K562 (cell line): ENCODE results near the gene HOXB3. TPM values are rescaled to one million over a fixed set of nuclear protein-coding genes. Genes with fewer than 3 reads are reported as not detected.

Source experiments
- ATAC-seq: fragments of 200-7000 bp; cut with Tn5 transposase; 3 replicates; pipeline ENCODE4 v1.9.1; 2020; ENCODE audit warnings: moderate library complexity
- BruUV-seq: library from RNA; stranded (reverse); fragments of 400-500 nt; replicated peaks from 2 replicates; lab custom pipeline; 2021; lab: Mats Ljungman, UMichigan
- CTCF ChIA-PET: fragments of 300-600 bp; formaldehyde crosslinking; extraction: SDS; loops from one replicate; lab custom pipeline; 2021; ENCODE audit warnings: low intra/inter-chr PET ratio; lab: Yijun Ruan, JAX
- POLR2A ChIA-PET: fragments of 300-600, 350-650 bp; sonication (Branson Sonifier 250); formaldehyde crosslinking; extraction: SDS; loops from one replicate; lab custom pipeline; 2021; ENCODE audit warnings: antibody characterized with exemption, inconsistent platforms; lab: Yijun Ruan, JAX
- DNase-seq, 4 experiments: peaks; one replicate each; pipeline versions ENCODE4 v3.0.0 to v3.0.0-alpha.2; 2011 to 2018; ENCODE audit warnings: low spot score in 3 of 4, mixed read lengths in 3 of 4; ENCODE audit errors: extremely low read depth in 1 of 4
- FAIRE-seq: peaks from 2 replicates; lab custom pipeline; 2011; peaks lifted over from hg19 to GRCh38; lab: Jason Lieb, UNC
- H2AFZ ChIP-seq: 2 replicates; pipeline ENCODE4 v1.6.0; 2011; ENCODE audit warnings: low read depth, low read length, control low read depth, inconsistent platforms
- H3K27ac ChIP-seq: fragments of 200-600 bp; 3 replicates; pipeline ENCODE4 v1.8.0; 2011; ENCODE audit warnings: low read depth, mild to moderate bottlenecking, control low read depth, inconsistent platforms, low read length, moderate library complexity, mixed read lengths; ENCODE audit errors: extremely low read depth
- H3K27me3 ChIP-seq, 2 experiments: fragments of 300-600 bp in 1 of 2; 2 replicates in 1 of 2; 3 replicates in 1 of 2; pipeline versions ENCODE4 v1.6.0 to v1.8.0; 2011; ENCODE audit warnings: inconsistent platforms in 2 of 2, low read length in 2 of 2, mild to moderate bottlenecking in 1 of 2, mixed read lengths in 1 of 2, moderate library complexity in 1 of 2; ENCODE audit not compliant: control insufficient read depth in 2 of 2, insufficient read depth in 2 of 2
- H3K36me3 ChIP-seq: fragments of 300-600 bp; 3 replicates; pipeline ENCODE4 v1.8.0; 2011; ENCODE audit warnings: mild to moderate bottlenecking, low read length, inconsistent platforms; ENCODE audit not compliant: control insufficient read depth, insufficient read depth
- H3K4me1 ChIP-seq, 2 experiments: fragments of 200-600 bp in 1 of 2; replicated peaks in 1 of 2; 2 replicates in 1 of 2; 3 replicates in 1 of 2; pipeline versions ENCODE4 v1.5.1 to v1.8.0; 2011; ENCODE audit warnings: inconsistent platforms in 2 of 2, low read length in 2 of 2, mild to moderate bottlenecking in 1 of 2, mixed read lengths in 1 of 2, moderate library complexity in 1 of 2; ENCODE audit not compliant: control insufficient read depth in 2 of 2, insufficient read depth in 2 of 2
- H3K4me2 ChIP-seq: 2 replicates; pipeline ENCODE4 v1.6.1; 2011; ENCODE audit warnings: low read length, control low read depth, inconsistent platforms, mixed read lengths; ENCODE audit not compliant: insufficient read depth
- H3K4me3 ChIP-seq: fragments of 200-600 bp; sonication (generic), shearing (Covaris generic); 2 replicates; pipeline ENCODE4 v1.5.1; 2016; ENCODE audit warnings: control low read depth, inconsistent platforms
- H3K79me2 ChIP-seq: fragments of 200-600 bp; 3 replicates; pipeline ENCODE4 v1.8.0; 2011; ENCODE audit warnings: low read length, inconsistent platforms; ENCODE audit not compliant: control insufficient read depth, insufficient read depth
- H3K9ac ChIP-seq, 2 experiments: 2 replicates each; pipeline versions ENCODE4 v1.6.0 to v1.6.1; 2011; ENCODE audit warnings: low read depth in 2 of 2, low read length in 2 of 2, control low read depth in 1 of 2, inconsistent platforms in 1 of 2, mild to moderate bottlenecking in 1 of 2, mixed read lengths in 1 of 2; ENCODE audit not compliant: insufficient read depth in 1 of 2
- H3K9me1 ChIP-seq: one replicate; pipeline ENCODE4 v1.6.0; 2011; ENCODE audit warnings: inconsistent platforms, mild to moderate bottlenecking, low read length, moderate library complexity; ENCODE audit not compliant: control insufficient read depth, insufficient read depth
- H3K9me3 ChIP-seq: replicated peaks from 2 replicates; pipeline ENCODE4 v1.5.1; 2011; ENCODE audit warnings: low read depth, low read length, inconsistent platforms; ENCODE audit not compliant: control insufficient read depth, insufficient read depth
- H4K20me1 ChIP-seq: replicated peaks from 2 replicates; pipeline ENCODE4 v1.6.1; 2011; ENCODE audit warnings: low read length, inconsistent platforms, mixed read lengths; ENCODE audit not compliant: control insufficient read depth, insufficient read depth
- BRF1 ChIP-seq: IDR thresholded peaks from 3 replicates; pipeline ENCODE4 v1.6.1; 2011; ENCODE audit warnings: borderline replicate concordance, mild to moderate bottlenecking; ENCODE audit not compliant: insufficient read length; ENCODE audit errors: extremely low read depth
- GATAD2B ChIP-seq: fragments of 450-650 bp; IDR thresholded peaks from 2 replicates; pipeline ENCODE4 v1.6.1; 2017; ENCODE audit warnings: mild to moderate bottlenecking, borderline replicate concordance
- HIVEP1 ChIP-seq: fragments of 250-450 bp; sonication (Bioruptor Pico); IDR thresholded peaks from 2 replicates; pipeline ENCODE4 v1.4.0; 2020; ENCODE audit warnings: mild to moderate bottlenecking
- HMG20A ChIP-seq: fragments of 450-650 bp; formaldehyde crosslinking; conservative IDR thresholded peaks from 2 replicates; pipeline ENCODE4 v1.4.0; 2020; ENCODE audit warnings: mild to moderate bottlenecking, mixed read lengths
- MEIS2 ChIP-seq: fragments of 450-650 bp; IDR thresholded peaks from 2 replicates; pipeline ENCODE4 v1.6.1; 2014; ENCODE audit warnings: mild to moderate bottlenecking; ENCODE audit not compliant: partially characterized antibody
- MYNN ChIP-seq, 2 experiments: sonication (generic); formaldehyde crosslinking in 1 of 2; IDR thresholded peaks; 2 replicates each; pipeline versions ENCODE4 v1.5.0 to v1.6.1; 2016 to 2020; ENCODE audit warnings: antibody characterized with exemption in 1 of 2, missing genetic modification reagents in 1 of 2
- OTX1 ChIP-seq: fragments of 450-650 bp; formaldehyde crosslinking; IDR thresholded peaks from 2 replicates; pipeline ENCODE4 v1.4.0; 2022; ENCODE audit warnings: mild to moderate bottlenecking
- RBM34 ChIP-seq: fragments of 200-400 bp; formaldehyde crosslinking; IDR thresholded peaks from 2 replicates; pipeline ENCODE4 v1.6.1; 2018; ENCODE audit warnings: low read length, borderline replicate concordance; ENCODE audit not compliant: insufficient read depth
- TEAD4 ChIP-seq, 2 experiments: sonication (generic) in 1 of 2; formaldehyde crosslinking in 1 of 2; IDR thresholded peaks; 2 replicates each; pipeline versions ENCODE4 v1.6.1 to v1.8.0; 2012 to 2022; ENCODE audit warnings: borderline replicate concordance in 1 of 2, inconsistent platforms in 1 of 2, low read length in 1 of 2, mild to moderate bottlenecking in 1 of 2, missing genetic modification reagents in 1 of 2
- ZNF282 ChIP-seq: sonication (generic); formaldehyde crosslinking; IDR thresholded peaks from 2 replicates; pipeline ENCODE4 v1.8.1; 2023; ENCODE audit warnings: missing genetic modification reagents
- ZNF586 ChIP-seq: fragments of 450-650 bp; formaldehyde crosslinking; conservative IDR thresholded peaks from 2 replicates; pipeline ENCODE4 v1.4.0; 2020; ENCODE audit warnings: mild to moderate bottlenecking, moderate library complexity
- ZNF778 ChIP-seq: fragments of 450-650 bp; formaldehyde crosslinking; IDR thresholded peaks from 2 replicates; pipeline ENCODE4 v1.4.0; 2020; ENCODE audit warnings: mild to moderate bottlenecking, moderate library complexity
- WGBS: fragments of 100-300 bp; shearing (Covaris generic); methylation state at CpG from one replicate; pipeline ENCODE4 v1.1.6; 2016; ENCODE audit warnings: low coverage, mixed read lengths; ENCODE audit not compliant: insufficient coverage; ENCODE audit errors: missing lambda C conversion rate; 5-methylcytosine and 5-hydroxymethylcytosine counted together
- in situ Hi-C: fragments of 300-500 bp; cut with MboI; formaldehyde crosslinking; loops from 4 replicates; pipeline ENCODE4 v1.15.0; 2018; ENCODE audit warnings: inconsistent platforms, mixed read lengths
- intact Hi-C: fragments of 100-400 bp; cut with micrococcal nuclease; formaldehyde crosslinking; loops from 2 replicates; pipeline ENCODE4 v1.14.2; 2022
- polyA plus RNA-seq, 8 experiments: library from polyadenylated mRNA; depleted of rRNA in 4 of 8; stranded (reverse) in 5 of 8; unstranded in 3 of 8; fragments of >200 nt; fragmentation: Nextera tagmentation in 2 of 8; fragmentation: Illumina TruSeq in 1 of 8; extraction: Ambion mirVana in 2 of 8; extraction: Trizol in 1 of 8; gene quantifications; 2 replicates each; pipeline versions ENCODE4 v1.2.1 to v1.2.3, GENCODE V29; 2011 to 2014; ENCODE audit warnings: inconsistent platforms in 1 of 8, missing spikeins in 1 of 8
- total RNA-seq, 7 experiments: library from RNA; depleted of rRNA in 6 of 7; stranded (reverse); fragments of >200 nt in 6 of 7; fragmentation: Illumina TruSeq in 2 of 7; extraction: Trizol in 2 of 7; gene quantifications; 2 replicates each; pipeline versions ENCODE4 v1.2.1 to v1.2.3, GENCODE V29; 2011 to 2021; ENCODE audit warnings: low replicate concordance in 1 of 7
- TF ChIP-seq, protein P1 (sequence below), 2 experiments: IDR thresholded peaks in 1 of 2; conservative IDR thresholded peaks in 1 of 2; 2 replicates each; pipeline ENCODE4 v1.6.1; 2016; ENCODE audit warnings: low read depth in 2 of 2, mild to moderate bottlenecking in 1 of 2, missing compliant biosample characterization in 1 of 2, missing genetic modification characterization in 1 of 2, moderate library complexity in 1 of 2
- TF ChIP-seq, protein P2 (sequence below): fragments of 250-450 bp; sonication (Bioruptor Pico); IDR thresholded peaks from 2 replicates; pipeline ENCODE4 v1.6.1; 2021; ENCODE audit warnings: mild to moderate bottlenecking
- TF ChIP-seq, protein P3 (sequence below): sonication (generic); formaldehyde crosslinking; IDR thresholded peaks from 2 replicates; pipeline ENCODE4 v1.8.1; 2023; ENCODE audit warnings: mild to moderate bottlenecking, missing genetic modification reagents
- TF ChIP-seq, protein P4 (sequence below): fragments of 250-450 bp; sonication (Bioruptor Pico); IDR thresholded peaks from 2 replicates; pipeline ENCODE4 v1.4.0; 2020; ENCODE audit warnings: borderline replicate concordance

Gene HOXB3
- total and polyA plus RNA-seq, 9 of the 15 experiments (the other 6 are each of a cell fraction or from before 2014, with no cell fraction given): 2.4 to 41.3 (median 20.2) TPM

DNA sequence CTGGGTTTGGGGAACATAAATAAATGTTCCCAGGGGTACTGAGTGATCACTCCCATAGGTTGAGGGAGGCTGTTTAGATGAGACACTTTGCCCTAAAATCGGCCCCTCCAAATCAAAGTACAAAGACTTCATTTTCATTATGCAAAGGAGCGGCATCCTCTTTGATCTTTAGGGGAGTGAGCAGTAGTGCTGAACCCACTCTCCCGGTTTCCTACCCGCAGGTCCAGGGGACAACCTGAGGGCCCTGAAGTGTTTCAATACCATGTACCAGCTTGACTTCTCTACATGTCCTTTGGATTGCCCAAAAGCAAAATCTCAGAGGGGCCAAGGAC lies 11.1 kb upstream of the HOXB3 start:
- CTCF ChIA-PET: no interaction called here
- ATAC-seq (no peak), FAIRE-seq (no peak), DNase-seq (no peak)
- no peak overlapping the region for H3K27ac ChIP-seq
- no peaks in the 10 kb centered on the region for H3K9me1 ChIP-seq
- H3K79me2 ChIP-seq: peaks cover 62% of the 10 kb centered on the region
- intact Hi-C loops: no loop called here
- in situ Hi-C loops: no loop called here
- H4K20me1 ChIP-seq: no peaks in the 10 kb centered on the region; the same call in 1 of the 2 replicates
- H3K36me3 ChIP-seq: no peaks in the 10 kb centered on the region
- no peaks in the 10 kb centered on the region for H3K9me3 ChIP-seq
- WGBS: 82% methylated on average over 4 of the region's 4 CpGs
- no peak overlapping the region for H3K9ac ChIP-seq
- H3K27me3 ChIP-seq: no peaks in the 10 kb centered on the region
- no TSS peak for BruUV-seq
- H3K4me3 ChIP-seq: no peak overlapping the region
- no peak overlapping the region for H3K4me2 ChIP-seq
- no peak overlapping the region for H2AFZ ChIP-seq
- H3K4me1 ChIP-seq: peaks cover 33 to 58% of the 10 kb centered on the region in 2 experiments; a peak in 4 of 5 replicates
- POLR2A ChIA-PET: interaction anchor here (0.7 to 1.2 kb wide), 5 partner anchors 8 to 54 kb away, joined by 3 to 4 read pairs (median 4); partner anchors contain the start of genes HOXB3 and HOXB5
- TF ChIP-seq, protein P1, sequence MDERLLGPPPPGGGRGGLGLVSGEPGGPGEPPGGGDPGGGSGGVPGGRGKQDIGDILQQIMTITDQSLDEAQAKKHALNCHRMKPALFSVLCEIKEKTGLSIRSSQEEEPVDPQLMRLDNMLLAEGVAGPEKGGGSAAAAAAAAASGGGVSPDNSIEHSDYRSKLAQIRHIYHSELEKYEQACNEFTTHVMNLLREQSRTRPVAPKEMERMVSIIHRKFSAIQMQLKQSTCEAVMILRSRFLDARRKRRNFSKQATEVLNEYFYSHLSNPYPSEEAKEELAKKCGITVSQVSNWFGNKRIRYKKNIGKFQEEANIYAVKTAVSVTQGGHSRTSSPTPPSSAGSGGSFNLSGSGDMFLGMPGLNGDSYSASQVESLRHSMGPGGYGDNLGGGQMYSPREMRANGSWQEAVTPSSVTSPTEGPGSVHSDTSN (CRISPR knock-in tag; IDR thresholded peaks at IDR 0.05; ENCODE audit: low read depth): no peak
- TF ChIP-seq, protein P1 (tag; conservative IDR thresholded peaks at IDR 0.05; ENCODE audit: low read depth): no peak
- TF ChIP-seq ZNF282 (CRISPR knock-in tag) (no peak), BRF1 (no peak), TEAD4 (IDR thresholded peaks at IDR 0.05; ENCODE audit: low read length) (no peak), TEAD4 (CRISPR knock-in tag; IDR thresholded peaks at IDR 0.05; ENCODE audit: borderline replicate concordance) (no peak), ZNF586 (CRISPR knock-in tag) (no peak), HIVEP1 (CRISPR knock-in tag) (no peak), MYNN (IDR thresholded peaks at IDR 0.05) (no peak), MYNN (CRISPR knock-in tag; IDR thresholded peaks at IDR 0.05) (no peak), RBM34 (no peak), MEIS2 (no peak), HMG20A (no peak), GATAD2B (no peak), OTX1 (CRISPR knock-in tag) (no peak), ZNF778 (CRISPR knock-in tag) (no peak)
- TF ChIP-seq, protein P2, sequence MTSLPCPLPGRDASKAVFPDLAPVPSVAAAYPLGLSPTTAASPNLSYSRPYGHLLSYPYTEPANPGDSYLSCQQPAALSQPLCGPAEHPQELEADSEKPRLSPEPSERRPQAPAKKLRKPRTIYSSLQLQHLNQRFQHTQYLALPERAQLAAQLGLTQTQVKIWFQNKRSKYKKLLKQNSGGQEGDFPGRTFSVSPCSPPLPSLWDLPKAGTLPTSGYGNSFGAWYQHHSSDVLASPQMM (CRISPR knock-in tag): no peak
- TF ChIP-seq, protein P3, sequence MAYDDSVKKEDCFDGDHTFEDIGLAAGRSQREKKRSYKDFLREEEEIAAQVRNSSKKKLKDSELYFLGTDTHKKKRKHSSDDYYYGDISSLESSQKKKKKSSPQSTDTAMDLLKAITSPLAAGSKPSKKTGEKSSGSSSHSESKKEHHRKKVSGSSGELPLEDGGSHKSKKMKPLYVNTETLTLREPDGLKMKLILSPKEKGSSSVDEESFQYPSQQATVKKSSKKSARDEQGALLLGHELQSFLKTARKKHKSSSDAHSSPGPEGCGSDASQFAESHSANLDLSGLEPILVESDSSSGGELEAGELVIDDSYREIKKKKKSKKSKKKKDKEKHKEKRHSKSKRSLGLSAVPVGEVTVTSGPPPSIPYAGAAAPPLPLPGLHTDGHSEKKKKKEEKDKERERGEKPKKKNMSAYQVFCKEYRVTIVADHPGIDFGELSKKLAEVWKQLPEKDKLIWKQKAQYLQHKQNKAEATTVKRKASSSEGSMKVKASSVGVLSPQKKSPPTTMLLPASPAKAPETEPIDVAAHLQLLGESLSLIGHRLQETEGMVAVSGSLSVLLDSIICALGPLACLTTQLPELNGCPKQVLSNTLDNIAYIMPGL (CRISPR knock-in tag): no peak
- TF ChIP-seq, protein P4, sequence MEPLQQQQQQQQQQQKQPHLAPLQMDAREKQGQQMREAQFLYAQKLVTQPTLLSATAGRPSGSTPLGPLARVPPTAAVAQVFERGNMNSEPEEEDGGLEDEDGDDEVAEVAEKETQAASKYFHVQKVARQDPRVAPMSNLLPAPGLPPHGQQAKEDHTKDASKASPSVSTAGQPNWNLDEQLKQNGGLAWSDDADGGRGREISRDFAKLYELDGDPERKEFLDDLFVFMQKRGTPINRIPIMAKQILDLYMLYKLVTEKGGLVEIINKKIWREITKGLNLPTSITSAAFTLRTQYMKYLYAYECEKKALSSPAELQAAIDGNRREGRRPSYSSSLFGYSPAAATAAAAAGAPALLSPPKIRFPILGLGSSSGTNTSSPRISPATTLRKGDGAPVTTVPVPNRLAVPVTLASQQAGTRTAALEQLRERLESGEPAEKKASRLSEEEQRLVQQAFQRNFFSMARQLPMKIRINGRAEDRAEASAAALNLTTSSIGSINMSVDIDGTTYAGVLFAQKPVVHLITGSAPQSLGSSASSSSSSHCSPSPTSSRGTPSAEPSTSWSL: no peak
